Ascending aorta (tissue), 2 donors: ENCODE data around the gene VWC2. TPM values are rescaled to one million over a fixed set of nuclear protein-coding genes. Genes with fewer than 3 reads are reported as not detected.

Source experiments
- DNase-seq, 2 donors: peaks; one replicate each; pipeline ENCODE4 v3.0.0-alpha.2; 2019; ENCODE audit warnings: low spot score in 2 of 2
- H3K27ac ChIP-seq, 2 donors: fragments of 200-600 bp; sonication (generic); one replicate each; pipeline ENCODE4 v1.5.1; 2016 to 2017; ENCODE audit warnings: mild to moderate bottlenecking in 1 of 2
- H3K27me3 ChIP-seq: fragments of 200-600 bp; sonication (generic); one replicate; pipeline ENCODE4 v1.5.1; 2017
- H3K36me3 ChIP-seq, 2 donors: fragments of 200-600 bp; sonication (generic); one replicate each; pipeline ENCODE4 v1.5.1; 2016
- H3K4me1 ChIP-seq, 2 donors: fragments of 200-600 bp; sonication (generic); one replicate each; pipeline ENCODE4 v1.5.1; 2016 to 2017; ENCODE audit warnings: mild to moderate bottlenecking in 1 of 2
- H3K4me3 ChIP-seq, 2 donors: fragments of 200-600 bp; sonication (generic); one replicate each; pipeline ENCODE4 v1.5.1; 2016 to 2017; ENCODE audit warnings: mild to moderate bottlenecking in 1 of 2
- H3K9me3 ChIP-seq, 2 donors: fragments of 200-600 bp; sonication (generic); one replicate each; pipeline ENCODE4 v1.5.1; 2016
- intact Hi-C: fragments of 100-400 bp; cut with DNase I; formaldehyde crosslinking; loops from one replicate; pipeline ENCODE4 v1.15.1; 2023
- total RNA-seq: library from RNA; depleted of rRNA; stranded (reverse); fragments of >200 nt; gene quantifications from one replicate; pipeline ENCODE4 v1.1.0, GENCODE V29; 2016
- TF ChIP-seq, protein P1 (sequence below), 3 experiments: fragments of 200-600 bp in 2 of 3; fragments of 450-650 bp in 1 of 3; sonication (generic) in 2 of 3; IDR thresholded peaks; one replicate each; pipeline ENCODE4 v1.5.1; 2016 to 2019; ENCODE audit warnings: antibody characterized with exemption in 3 of 3, mild to moderate bottlenecking in 1 of 3, moderate library complexity in 1 of 3

VWC2 gene
- total RNA-seq = not detected

DNA sequence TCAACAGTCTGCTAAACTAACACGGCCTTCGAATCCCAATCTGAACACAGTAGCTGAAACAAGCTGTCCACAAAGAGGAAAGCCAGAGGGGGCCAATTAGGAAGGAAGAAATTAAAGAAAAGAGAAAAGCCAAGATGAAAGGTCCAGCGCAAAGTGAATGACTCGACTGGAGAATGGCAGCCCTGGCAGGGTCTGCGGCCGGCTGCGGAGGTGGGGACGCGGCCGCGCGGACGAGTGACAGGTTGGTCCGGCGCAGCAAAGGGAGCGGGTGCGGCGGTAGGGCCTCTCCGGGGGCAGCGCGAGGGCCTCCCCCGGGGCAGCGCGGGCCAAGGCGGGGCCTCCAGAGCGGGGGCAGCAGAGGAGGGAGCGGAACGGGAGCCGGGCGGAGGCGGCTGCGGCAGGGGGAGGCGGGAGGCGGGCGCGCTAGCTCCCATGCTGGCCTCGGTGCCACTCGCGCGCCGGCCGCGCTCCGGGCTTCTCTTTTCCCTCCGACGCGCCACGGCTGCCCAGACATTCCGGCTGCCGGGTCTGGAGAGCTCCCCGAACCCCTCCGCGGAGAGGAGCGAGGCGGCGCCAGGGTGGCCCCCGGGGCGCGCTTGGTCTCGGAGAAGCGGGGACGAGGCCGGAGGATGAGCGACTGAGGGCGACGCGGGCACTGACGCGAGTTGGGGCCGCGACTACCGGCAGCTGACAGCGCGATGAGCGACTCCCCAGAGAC lies at the start of gene VWC2:
TSS of gene VWC2 (plus strand) at position 421 of the 718 bp plus-strand sequence. CDS start 1,798 bp downstream, outside the sequence.
- TF ChIP-seq, protein P1, sequence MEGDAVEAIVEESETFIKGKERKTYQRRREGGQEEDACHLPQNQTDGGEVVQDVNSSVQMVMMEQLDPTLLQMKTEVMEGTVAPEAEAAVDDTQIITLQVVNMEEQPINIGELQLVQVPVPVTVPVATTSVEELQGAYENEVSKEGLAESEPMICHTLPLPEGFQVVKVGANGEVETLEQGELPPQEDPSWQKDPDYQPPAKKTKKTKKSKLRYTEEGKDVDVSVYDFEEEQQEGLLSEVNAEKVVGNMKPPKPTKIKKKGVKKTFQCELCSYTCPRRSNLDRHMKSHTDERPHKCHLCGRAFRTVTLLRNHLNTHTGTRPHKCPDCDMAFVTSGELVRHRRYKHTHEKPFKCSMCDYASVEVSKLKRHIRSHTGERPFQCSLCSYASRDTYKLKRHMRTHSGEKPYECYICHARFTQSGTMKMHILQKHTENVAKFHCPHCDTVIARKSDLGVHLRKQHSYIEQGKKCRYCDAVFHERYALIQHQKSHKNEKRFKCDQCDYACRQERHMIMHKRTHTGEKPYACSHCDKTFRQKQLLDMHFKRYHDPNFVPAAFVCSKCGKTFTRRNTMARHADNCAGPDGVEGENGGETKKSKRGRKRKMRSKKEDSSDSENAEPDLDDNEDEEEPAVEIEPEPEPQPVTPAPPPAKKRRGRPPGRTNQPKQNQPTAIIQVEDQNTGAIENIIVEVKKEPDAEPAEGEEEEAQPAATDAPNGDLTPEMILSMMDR (IDR thresholded peaks at IDR 0.05) = no peak
- Histone ChIP-seq H3K27me3 (peaks cover 8% of the 10 kb centered on the region), H3K9me3 (no peaks in the 10 kb centered on the region), H3K4me1 (peaks cover 16 to 18% of the 10 kb centered on the region in 2 donors), H3K27ac (no peak within 1 kb of the TSS), H3K4me3 (peak within 1 kb of the TSS; percentile 53 to 65), H3K36me3 (no peaks in the 10 kb centered on the region)
- no peak for DNase-seq
- intact Hi-C loops = no loop called here

DNA sequence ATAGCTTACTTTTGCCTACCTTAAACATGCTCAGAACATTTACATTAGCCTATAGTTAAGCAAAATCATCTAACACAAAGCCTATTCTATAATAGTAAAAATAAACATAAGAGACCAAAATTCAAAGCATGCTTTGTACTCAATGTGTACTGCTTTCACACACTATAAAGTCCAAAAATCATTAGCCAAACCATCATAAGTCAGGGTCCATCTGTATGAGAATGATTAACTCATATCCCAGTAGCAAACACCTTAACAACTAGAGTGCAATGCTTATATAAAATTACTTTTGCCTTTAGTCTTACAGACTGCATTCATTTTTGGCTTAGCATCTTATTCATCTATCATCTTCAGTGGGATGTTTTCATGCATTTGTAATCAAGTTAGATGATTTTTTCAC lies 49.4 kb upstream of the VWC2 start:
- TF ChIP-seq, protein P1 (IDR thresholded peaks at IDR 0.05) = no peak
- no peaks in the 10 kb centered on the region for H3K36me3 ChIP-seq
- no peak for DNase-seq
- H3K27ac ChIP-seq = no peak overlapping the region
- H3K27me3 ChIP-seq = no peaks in the 10 kb centered on the region
- no peak overlapping the region for H3K4me3 ChIP-seq
- no peaks in the 10 kb centered on the region for H3K9me3 ChIP-seq
- intact Hi-C loops = no loop called here
- H3K4me1 ChIP-seq = no peaks in the 10 kb centered on the region

DNA sequence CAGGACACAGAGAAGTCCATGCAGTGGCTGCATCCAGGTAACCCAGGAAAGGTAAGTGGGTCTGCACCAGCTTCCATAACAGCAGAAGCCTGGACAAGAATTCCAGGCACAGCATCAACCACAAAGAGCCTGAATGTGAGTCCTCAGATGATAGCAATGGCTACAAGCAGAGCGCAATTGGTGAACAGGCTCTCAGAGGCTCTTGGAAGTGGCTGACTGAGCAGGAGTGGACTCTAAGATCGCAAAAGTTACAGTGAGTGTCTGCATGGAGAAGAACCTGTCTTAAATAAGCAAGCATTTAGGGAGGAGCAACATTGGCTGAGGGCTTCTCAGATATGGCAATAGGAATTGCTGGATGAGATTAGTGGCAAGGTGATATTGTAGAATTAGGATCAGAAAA lies 41.6 kb upstream of the VWC2 start:
- H3K4me1 ChIP-seq = no peaks in the 10 kb centered on the region
- no peaks in the 10 kb centered on the region for H3K27me3 ChIP-seq
- TF ChIP-seq, protein P1 (IDR thresholded peaks at IDR 0.05) = no peak
- intact Hi-C loops = no loop called here
- H3K4me3 ChIP-seq = no peak overlapping the region
- no peak for DNase-seq
- H3K27ac ChIP-seq = no peak overlapping the region
- H3K9me3 ChIP-seq = no peaks in the 10 kb centered on the region
- H3K36me3 ChIP-seq = no peaks in the 10 kb centered on the region

DNA sequence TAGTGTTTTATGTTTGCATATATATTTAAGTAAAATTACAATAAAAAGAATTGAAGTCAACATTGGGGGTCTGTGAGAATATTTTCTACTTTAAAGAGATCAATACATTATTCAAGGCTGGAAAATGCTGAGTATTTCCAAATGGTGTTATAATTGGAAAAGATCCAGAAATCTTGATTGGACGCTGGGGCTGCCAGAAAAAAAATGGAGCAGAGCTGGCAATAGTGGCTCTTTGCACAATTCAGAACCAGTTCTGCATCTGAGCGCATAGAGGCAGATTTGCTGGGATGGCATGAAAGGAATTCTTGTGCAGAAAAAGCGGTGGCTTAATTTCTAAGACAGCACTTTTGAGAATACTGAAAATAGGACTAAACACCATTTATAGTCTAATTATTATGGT lies 10.8 kb upstream of the VWC2 start:
- Histone ChIP-seq H3K27me3 (no peaks in the 10 kb centered on the region), H3K4me1 (no peaks in the 10 kb centered on the region), H3K9me3 (no peaks in the 10 kb centered on the region), H3K4me3 (no peak overlapping the region), H3K27ac (no peak overlapping the region), H3K36me3 (no peaks in the 10 kb centered on the region)
- intact Hi-C loops = no loop called here
- no peak for DNase-seq
- TF ChIP-seq, protein P1 (IDR thresholded peaks at IDR 0.05) = no peak

DNA sequence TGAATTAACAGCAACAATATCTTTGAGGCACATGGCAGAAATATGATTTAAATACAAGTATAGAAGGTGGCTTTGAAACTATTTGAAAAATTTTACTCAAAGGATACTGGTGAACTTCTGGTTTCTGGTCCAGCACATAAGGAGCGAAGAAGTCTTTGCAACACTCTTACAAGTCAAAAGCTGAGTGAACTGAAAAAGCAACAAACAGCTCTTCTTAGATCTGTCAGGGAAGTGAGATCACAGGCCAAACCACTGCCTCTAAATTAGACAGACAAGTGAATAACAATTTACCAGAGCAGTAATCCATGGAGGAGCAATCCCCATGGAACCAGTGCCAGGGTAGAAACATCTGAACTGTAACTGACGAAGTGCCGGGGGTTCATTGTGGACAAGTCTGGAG lies 9.6 kb upstream of the VWC2 start:
- Histone ChIP-seq H3K27ac (no peak overlapping the region), H3K36me3 (no peaks in the 10 kb centered on the region), H3K4me3 (no peak overlapping the region), H3K27me3 (no peaks in the 10 kb centered on the region), H3K9me3 (no peaks in the 10 kb centered on the region), H3K4me1 (no peaks in the 10 kb centered on the region)
- DNase-seq = no peak
- TF ChIP-seq, protein P1 (IDR thresholded peaks at IDR 0.05) = no peak
- intact Hi-C loops = no loop called here
